ENCODE data around the gene ZKSCAN4.

- TF ChIP-seq CTCF (IDR thresholded peaks at IDR 0.05) (no peak), EZH2 (IDR thresholded peaks at IDR 0.05; ENCODE audit: borderline replicate concordance, insufficient read depth, low read depth, low read length, poor library complexity, severe bottlenecking) (no peak)
These were observed 16.1 kb downstream of the ZKSCAN4 start for GRCh38 chr6:28235912-28236452.
